Measurements from ENCODE around the gene CASP6.

DNA sequence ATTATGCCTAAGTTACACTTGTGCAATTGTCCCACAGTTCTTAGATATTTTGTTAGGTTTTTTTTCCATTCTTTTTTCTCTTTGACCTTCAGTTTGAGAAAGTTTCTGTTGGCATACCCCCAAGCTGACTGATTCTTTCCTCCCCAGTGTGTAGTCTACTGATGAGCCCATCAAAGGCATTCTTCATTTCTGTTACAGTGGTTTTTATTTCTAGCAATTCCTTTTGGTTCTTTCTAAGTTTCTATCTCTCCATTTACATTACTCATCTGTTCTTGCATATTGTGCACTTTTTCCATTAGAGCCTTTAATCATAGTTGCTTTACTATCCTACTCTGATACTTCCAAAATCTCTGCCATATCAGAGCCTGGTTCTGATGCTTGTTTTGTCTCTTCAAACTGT, 31.9 kb downstream of the CASP6 start:
- TF ChIP-seq, protein P1, sequence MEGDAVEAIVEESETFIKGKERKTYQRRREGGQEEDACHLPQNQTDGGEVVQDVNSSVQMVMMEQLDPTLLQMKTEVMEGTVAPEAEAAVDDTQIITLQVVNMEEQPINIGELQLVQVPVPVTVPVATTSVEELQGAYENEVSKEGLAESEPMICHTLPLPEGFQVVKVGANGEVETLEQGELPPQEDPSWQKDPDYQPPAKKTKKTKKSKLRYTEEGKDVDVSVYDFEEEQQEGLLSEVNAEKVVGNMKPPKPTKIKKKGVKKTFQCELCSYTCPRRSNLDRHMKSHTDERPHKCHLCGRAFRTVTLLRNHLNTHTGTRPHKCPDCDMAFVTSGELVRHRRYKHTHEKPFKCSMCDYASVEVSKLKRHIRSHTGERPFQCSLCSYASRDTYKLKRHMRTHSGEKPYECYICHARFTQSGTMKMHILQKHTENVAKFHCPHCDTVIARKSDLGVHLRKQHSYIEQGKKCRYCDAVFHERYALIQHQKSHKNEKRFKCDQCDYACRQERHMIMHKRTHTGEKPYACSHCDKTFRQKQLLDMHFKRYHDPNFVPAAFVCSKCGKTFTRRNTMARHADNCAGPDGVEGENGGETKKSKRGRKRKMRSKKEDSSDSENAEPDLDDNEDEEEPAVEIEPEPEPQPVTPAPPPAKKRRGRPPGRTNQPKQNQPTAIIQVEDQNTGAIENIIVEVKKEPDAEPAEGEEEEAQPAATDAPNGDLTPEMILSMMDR (conservative IDR thresholded peaks at IDR 0.05): no peak
- no peak for TF ChIP-seq EZH2 (IDR thresholded peaks at IDR 0.05; ENCODE audit: low read depth)
